Superior temporal gyrus (tissue), 1 donor: ENCODE results near the gene OBP2A.

Experiments used
- DNase-seq: peaks from one replicate; pipeline ENCODE4 v3.0.0-alpha.2; 2016; ENCODE audit errors: extremely low spot score

OBP2A gene

DNA sequence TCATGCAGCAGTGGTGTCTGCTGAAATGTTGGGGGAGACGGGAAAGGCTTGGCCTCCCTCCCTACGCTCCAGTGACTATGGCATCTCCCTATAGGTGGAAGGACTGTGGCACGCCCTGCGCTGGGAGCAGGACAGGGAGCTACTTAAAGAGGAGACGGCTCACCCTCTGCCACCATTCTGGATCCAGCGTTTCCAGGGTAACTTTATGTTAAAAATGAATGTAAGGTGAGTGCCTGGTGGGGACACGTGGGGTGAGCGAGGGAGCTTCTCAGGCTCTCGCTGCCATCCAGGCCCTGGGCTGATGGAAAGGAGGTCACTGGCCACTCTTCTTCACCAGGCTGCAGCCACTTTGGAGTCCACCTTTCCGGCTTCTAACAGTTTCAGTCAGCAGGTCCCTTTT lies 31.3 kb downstream of the OBP2A start:
- no peak for DNase-seq

DNA sequence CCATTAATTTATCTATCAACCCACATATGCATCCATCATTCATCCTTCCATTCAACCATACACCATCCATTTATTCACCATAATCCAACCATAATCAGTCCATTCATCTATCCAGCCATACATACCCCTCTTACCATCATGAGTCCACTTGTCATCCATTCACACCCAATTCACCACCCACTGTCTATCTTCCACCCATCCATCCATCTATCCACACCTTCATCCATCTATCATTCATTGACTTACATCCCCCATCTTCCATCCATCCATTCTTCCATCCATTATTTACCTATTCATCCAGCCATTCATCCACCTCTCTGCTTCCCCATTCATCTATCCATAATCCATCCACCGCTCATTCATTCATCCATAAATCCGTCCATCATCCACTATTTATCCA lies 33.4 kb downstream of the OBP2A start:
- no peak for DNase-seq

DNA sequence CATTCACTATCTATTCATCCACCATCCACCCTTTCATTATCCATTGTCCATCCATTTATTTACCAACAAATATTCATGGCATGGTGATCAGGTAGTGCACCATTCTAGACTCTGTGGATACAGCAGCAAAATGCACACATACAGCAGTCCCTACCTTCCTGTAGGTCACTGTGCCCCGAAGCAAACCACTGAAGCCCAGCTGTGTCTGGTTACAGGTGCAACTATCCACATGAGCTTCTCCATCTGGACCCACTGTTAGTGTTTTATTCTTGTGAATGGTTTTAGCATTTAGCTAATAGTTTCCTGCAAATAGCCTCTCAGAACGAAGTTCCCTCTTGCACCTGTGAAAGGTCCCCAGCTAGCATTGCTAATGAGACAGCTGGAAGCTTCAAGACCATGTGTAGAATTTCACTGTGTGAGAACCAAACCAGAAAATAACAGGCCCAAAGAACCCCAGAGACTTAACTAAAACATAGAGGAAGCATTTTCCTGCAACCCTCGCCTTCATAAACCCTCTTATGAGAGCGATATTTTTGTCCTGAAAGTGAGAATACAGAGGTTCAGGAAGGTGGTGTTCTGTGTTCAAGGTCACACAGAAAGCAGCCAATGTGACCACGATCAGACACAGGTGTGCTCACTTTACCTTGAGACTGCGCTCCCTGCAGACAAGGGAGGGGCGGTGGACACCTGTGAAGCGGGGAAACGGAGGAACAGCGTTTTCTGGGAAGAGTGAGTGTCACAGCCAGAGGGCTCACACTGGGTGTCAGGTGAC lies 34.1 kb downstream of the OBP2A start:
- DNase-seq: no peak

DNA sequence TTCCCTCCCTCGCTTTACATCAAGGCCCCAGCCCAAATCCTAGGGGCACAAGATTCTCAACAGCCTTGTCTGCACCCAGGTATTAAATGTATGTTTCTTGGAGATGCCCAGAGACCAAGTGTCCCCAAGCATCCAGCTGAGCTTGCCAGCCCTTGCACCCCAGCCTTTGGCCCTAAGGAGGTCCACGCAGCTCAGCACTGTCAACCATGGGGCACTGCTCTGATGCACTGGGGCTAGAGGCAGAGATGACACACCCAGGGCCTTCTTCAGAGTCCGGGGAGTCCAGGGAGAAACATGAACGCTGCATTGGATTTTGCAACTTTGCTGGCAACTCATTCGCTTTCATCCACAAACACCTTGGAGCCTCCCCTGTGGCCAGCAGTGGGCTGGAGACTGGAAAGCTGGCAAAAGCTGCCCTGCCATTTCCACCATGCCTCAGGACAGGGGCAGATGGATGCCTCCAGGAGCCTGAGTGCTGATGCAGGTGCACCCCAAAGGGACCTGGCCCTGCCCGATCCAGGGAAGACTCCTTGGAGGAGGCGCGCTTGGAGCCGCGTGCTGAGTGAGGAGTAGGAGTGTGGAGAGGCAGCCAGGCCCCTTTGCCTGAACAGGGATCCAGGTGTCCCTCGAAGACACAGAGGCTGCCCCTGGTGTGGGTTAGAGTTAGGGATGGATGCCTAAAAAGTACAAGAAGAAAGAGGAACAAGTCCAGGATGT lies 34.9 kb downstream of the OBP2A start:
- DNase-seq: no peak

DNA sequence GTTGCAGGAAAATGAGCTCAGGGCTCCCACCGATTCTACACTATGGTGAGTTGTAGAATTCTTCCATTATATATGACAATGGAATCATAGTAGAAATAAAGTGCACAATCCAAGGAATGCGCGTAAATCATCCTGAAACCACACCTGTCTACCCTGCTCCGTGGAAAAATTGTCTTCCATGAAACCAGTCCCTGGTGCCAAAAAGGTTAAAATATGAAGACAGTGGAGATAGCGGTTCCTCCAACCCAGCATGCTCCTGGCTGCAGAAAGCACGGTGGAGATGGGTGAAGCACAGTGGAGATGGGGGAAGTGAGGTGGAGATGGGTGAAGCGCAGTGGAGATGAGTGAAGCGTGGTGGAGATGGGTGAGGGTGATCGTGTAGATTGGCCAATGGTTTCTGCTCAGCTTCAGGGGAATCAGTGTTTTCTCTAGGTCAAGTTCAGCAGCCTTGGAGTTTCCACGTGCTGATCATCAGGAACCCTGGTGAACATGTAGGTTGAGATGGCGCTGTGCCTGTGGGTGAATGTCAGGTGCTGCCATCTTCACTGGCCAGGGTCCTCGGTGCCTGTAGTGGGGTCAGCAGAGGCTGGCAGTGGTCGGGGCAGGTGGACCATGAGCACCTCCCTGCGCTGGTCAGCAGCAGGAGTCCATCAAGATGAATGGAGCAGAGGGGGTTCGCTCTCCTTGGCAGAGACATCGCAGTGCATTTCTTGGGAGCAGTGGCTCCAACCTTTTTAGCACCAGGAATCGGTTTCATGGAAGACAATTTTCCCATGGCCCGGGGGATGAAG lies 35.9 kb downstream of the OBP2A start:
- no peak for DNase-seq

DNA sequence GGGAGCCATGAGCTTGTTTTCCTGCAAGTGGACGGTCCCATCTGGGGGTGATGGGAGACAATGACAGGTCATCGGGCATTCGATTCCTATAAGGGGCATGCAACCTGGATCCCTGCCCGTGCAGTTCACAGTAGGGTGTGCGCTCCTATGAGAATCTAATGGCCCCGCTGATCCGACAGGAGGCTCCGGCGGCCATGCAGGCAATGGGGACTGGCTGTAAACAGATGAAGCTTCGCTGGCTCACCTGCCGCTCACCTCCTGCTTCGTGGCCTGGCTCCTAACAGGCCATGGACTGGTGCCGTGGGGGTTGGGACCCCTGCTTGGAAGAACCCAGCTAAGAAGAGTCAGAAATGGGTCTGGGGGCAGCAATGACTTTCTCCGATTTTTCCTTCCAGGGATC lies 36.6 kb downstream of the OBP2A start:
- DNase-seq: no peak

DNA sequence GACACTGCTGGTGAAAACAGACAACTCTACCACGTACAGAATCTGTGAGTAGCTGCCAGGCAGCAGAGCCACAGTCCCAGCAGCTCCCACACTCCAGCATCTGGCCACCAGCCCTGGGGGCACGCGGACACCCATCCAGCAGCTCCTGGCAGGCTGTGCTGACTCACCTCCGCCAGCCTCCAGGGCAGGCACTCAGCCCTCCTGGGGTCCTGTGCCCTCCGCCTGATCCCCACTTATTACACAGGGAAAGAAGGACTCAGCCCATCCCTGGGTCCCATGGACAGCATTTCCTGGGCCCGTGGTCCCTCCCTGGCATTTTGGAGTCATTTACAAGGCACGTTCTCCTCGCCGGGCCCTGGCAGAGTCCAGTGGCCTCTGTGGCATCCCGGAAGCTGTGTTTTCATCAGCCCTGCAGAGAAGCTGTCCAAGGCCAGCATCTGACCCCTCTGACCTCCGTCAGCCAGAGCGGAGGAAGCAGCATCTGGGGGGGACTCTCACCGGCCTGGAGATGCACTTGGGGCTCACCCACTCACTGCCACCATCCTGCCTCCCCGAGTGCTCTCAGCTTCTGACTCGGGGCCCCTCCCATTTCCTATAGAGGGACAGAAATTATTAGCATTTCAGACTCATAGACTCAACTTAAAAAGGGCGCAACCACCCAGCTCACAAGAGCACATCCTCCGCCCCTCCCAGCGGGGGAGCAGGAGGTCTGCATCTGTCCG lies 37.2 kb downstream of the OBP2A start:
- no peak for DNase-seq

DNA sequence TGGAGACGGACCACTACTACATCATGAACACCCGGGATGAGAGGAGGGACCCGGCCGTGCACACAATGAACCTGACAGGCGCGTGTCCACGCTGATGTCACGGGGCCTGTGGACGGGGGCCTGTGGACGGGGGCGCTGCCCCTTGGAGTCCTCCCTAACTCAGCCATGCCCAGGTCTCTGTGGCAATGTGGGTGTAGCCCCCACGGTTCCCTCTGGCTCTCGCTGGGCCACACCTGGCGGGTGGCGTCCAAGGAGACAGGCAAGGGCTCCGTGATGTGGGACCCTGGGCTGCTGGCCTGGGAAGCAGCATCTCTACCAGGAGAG lies 37.7 kb downstream of the OBP2A start:
- no peak for DNase-seq

DNA sequence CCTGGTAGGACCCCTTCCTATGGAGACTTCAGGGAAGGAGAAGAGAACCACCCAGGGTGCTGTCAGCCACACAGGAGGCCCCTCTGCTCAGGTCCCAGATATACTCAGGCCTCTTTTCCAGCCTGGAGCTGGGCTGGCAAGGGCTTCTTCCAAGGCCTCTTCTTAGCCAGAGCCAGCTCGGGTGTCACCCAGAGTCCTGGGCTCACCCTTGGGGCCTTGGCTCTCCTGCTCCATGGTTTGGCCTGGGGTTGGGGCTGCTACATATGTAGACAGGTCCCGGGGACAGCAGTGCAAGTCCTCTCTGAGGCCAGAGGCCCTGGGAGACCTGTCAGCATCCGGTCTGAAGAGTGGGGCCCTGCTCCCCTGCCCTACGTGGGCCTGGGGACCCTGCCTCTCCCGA lies 38.4 kb downstream of the OBP2A start:
- no peak for DNase-seq

DNA sequence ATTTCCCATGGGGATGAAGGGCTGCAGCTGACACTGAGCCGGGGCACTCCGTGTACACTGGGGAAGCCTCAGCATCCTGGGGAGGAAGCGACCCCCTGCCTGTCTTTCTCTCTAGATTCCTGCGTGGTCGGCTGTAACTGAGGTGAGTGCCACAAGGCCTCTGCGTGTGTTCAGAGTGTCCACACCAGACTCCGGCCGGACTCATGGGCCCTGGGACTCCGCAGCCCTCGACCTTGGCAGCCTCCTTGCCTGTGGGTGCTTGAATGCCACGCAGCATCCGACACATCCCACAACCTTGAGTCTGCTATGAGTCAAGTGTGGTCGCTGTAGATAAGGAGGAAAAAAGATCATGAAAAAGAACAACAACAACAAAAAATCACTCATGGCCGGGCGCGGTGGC lies 39.0 kb downstream of the OBP2A start:
- DNase-seq: no peak

DNA sequence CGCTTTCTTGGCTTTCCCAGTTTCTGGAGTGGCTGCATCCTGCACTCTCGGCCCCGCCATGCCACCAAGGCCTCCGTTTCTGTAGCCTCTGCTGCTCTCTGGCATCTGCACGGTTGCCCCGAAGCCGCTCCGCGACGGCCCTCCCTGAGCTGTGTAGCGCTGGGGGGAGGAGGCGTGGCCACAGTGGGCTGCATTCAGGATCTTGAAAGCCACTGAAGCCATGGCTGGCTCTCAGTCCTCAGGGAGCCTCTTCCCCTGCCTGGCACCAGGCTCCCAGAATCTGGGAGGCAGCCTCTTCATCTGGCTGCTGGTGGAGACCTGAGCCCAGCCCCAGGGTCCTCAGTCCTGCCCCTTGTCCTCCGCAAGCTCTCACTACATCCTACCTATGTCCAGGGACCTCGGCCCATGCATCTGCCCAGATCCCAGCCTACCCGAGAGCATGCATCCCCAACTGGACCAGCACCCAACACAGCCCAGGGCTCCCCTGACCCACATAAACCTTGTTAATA lies 40.7 kb downstream of the OBP2A start:
- no peak for DNase-seq

DNA sequence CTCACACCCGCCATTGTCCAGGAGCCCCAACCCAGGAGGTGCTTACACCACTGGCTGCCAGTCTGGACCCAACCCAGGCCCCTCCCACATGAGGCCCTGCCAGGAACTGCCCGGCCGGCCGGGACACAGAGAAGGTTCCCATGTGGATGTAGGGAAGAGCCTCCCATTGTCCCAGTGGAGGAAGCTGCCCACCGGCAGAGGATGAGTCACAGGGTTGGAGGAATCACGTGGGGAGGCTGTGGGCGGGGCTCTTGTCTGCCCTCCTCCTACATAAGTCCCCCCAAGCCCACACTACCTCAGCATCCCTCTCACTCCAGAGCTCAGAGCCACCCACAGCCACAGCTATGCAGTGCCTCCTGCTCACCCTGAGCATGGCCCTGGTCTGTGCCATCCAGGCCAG lies 41.7 kb downstream of the OBP2A start:
- no peak for DNase-seq

DNA sequence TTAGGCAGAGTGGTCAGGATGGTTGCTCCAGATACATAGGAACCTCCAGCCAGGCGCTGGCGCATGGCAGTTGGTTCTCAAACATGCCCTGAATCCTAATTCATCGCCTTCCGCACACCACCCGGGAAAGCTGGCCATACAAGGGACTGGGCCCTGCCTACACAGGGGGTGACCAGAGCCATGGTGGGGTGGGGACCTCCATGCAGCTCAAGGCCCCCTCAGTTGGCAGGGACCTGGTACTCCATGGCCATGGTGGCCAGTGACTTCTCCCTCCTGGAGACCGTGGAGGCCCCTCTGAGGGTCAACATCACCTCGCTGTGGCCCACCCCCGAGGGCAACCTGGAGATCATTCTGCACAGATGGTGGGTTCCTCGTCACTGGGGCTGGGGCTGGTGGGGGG lies 42.4 kb downstream of the OBP2A start:
- DNase-seq: no peak

DNA sequence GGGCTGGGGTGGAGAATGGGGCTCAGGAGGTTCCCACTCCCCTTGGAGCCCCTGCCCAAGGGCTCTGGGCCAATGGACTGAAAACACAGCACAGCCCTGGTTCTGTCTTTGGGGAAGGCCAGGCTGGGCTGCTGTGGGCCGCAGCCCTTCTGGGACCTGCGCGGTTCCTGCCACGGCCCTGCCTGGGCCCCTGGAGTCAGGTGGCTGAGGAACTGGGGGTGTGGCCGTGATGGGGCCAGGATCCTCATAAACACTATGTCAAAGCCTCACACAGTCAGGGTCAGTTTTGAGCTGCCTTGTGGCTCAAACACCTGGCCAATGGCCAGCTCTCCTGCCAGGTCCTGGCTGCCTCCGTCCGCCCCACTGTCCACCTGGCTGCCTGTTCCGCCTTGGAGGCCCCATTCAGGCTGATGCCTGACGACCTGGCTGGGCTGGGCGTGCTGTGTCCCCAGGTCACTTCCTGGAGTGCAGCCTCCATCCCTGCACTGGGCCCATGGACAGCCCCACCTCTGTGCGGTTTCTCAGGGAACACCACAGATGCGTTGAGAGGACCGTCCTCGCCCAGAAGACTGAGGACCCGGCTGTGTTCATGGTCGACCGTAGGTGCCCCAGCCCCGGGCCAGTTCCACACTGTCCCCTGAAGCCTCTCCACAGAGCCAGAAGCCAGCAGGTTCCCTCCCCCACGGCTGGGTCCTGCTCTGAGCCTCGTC lies 43.1 kb downstream of the OBP2A start:
- DNase-seq: no peak

DNA sequence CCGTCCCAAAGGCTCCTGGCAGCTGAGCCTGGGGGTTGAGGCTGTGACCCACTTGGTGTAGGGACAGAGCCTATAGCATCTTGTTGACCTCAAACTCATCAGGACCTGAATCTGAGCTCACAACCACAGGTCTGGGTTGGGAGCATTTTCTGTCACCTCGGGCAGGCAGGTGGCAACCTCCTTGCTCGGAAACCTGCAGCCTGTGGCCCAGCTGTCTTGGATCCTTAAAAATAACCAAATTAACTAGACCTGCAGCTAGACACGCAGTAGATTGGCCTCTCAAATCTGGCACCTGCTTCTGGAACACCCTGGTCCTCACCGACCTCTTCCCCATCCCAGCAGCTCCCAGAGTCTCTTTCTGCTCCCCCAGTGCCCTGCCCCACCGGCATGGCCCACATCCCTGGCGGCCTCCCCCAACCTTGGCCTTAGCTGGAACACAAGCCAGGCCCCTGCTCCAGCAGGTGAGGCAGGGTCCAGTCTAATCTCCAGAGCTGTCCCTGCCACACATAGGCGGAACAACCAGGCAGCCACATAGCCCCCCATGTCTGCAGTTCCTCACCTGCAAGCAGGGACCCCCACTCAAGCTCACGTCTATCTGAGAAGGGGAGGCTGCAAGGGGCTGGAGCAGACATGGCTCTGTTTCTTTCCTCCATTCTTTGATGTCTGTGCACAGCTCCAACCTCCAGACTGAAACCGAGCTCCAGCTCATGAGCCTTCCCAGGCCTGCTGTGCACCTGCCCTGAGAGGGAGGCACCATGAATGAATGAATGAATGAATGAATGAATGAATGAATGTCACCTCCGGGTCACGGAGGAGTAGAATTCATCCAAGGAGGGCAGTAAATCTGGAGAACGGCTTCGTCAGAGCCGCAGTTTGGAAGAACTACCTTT lies 43.9 kb downstream of the OBP2A start:
- no peak for DNase-seq

DNA sequence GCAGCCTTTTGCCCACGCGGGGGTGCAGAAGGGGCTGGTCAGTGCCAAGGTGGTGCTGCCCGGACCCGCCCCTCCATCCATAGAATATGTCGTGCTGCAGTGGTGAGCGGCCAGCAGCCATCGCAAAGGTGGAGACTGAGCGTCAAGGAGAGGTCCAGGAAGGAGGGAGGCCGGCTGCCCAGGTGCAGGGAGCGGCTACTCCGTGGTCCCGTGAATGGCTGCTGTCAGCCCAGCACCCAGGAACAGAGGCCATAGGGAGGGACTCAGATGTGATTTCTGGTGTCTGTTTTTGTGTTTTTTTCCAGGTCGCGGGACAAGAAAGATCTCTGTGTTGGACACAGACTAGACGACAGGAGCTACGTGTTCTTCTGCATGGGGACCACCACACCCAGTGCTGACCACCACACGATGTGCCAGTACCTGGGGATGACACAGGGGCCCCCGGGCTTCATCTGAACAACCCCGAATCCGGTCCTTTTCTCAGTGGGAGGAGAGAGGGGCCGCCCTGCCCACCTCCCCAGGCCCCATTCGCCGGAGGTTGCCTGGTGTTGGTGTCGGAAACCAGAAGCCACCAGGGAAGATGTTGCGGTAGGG lies 44.7 kb downstream of the OBP2A start:
- no peak for DNase-seq

DNA sequence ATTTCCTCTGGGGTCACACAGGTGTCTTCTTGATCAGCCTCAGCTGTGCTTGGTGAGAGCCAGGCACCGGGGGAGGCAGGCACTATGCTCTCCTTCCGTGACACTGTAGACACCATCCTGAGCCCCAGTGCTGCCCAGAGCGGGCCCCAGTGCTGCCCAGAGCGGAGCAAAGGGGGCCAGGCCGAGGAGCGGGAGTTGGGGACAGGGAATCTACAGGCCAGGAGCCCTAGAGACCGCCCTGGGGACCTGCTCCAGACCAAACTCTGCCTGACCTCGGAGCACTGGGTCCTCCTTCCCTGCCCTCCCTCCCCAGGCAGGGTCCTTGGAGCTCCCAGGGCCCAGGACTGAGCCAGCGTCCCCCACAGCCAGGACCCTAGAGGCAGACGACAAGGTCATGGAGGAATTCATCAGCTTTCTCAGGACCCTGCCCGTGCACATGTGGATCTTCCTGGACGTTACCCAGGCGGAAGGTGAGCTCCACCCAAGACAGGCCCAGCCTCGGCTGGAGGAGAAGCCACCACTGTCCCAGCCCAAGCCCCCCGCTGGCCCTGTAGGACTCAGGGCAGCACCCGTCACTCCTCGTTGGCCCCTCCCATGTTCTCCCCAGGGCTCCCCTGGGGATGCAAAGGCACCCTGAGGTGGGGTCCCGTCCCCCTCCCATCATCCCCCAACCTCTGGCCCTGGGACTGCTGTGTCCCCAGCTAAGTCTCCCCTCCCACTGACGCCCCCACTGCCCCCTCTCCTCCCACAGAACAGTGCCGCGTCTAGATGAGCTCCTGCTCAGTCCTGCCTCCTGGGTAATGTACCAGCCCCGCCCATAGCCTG lies 45.8 kb downstream of the OBP2A start:
- no peak for DNase-seq

DNA sequence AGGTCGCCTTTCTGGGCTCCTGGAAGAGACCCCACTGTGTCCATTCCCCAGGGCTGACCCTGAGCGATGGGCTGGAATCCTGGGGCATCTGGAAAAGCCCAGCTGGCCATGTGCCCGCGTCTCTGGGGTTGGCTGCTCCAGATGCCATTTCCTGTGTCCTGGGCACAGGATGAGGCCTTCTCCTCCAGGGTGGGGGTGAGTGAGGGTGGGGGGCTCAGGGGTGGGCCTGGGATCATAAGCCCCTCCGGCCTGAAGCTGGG lies 46.3 kb downstream of the OBP2A start:
- no peak for DNase-seq

DNA sequence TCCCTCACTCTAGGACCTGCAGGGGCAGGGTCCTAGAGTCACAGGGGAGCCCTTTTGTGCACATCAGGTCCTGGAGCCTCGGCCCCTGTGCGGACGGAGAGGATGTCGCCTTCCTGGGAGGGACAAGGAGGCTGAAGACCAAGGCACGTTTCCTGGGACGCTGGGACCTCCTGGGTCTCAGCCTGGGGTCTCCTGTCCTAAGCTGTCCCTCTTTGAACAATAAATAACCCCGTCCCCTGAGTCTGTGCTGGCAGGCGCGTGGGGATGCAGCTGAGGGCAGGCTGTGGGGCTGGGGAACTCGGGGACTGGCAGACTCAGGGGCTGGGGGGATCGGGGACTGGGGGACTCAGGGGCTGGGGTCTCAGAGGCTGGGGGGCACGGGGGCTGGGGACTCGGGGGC lies 46.7 kb downstream of the OBP2A start:
- no peak for DNase-seq
